NCI-H748 (cell line): ENCODE results near the gene ASB1.

Experiments
- DNase-seq: peaks from one replicate; lab custom pipeline; 2025; ENCODE audit not compliant: unreplicated experiment; lab: John Stamatoyannopoulos, UW

Gene ASB1

GRCh38 chr2:238426568-238427434 lies at the start of gene ASB1:
Gene ASB1 (plus strand): TSS chr2:238426927. CDS start chr2:238427071, 144 bp downstream.
- DNase-seq = peak; percentile 88

GRCh38 chr2:238378230-238379095 lies 48.3 kb upstream of the ASB1 start:
- no peak for DNase-seq

GRCh38 chr2:238379096-238379810 lies 47.5 kb upstream of the ASB1 start:
- DNase-seq = no peak

- no peak for DNase-seq
Measured at GRCh38 chr2:238380336-238380735, 46.4 kb upstream of the ASB1 start.

GRCh38 chr2:238380785-238381184 lies 45.9 kb upstream of the ASB1 start:
- peak; percentile 48 for DNase-seq

- DNase-seq = no peak
Measured at GRCh38 chr2:238381341-238382115, 45.2 kb upstream of the ASB1 start.

GRCh38 chr2:238382381-238382781 lies 44.3 kb upstream of the ASB1 start:
- no peak for DNase-seq

GRCh38 chr2:238383135-238383534 lies 43.6 kb upstream of the ASB1 start:
- no peak for DNase-seq

- DNase-seq = no peak
Measured at GRCh38 chr2:238383743-238384380, 42.9 kb upstream of the ASB1 start.

- no peak for DNase-seq
Measured at GRCh38 chr2:238387332-238387731, 39.4 kb upstream of the ASB1 start.

- peak; percentile 72 for DNase-seq
Measured at GRCh38 chr2:238388794-238389193, 37.9 kb upstream of the ASB1 start.

- DNase-seq = peak; percentile 90
Measured at GRCh38 chr2:238389988-238390589, 36.6 kb upstream of the ASB1 start.

- peak; percentile 89 for DNase-seq
Measured at GRCh38 chr2:238391042-238391689, 35.6 kb upstream of the ASB1 start.

- no peak for DNase-seq
Measured at GRCh38 chr2:238396663-238397062, 30.1 kb upstream of the ASB1 start.

GRCh38 chr2:238397356-238397755 lies 29.4 kb upstream of the ASB1 start:
- no peak for DNase-seq

- no peak for DNase-seq
Measured at GRCh38 chr2:238398577-238398976, 28.1 kb upstream of the ASB1 start.

GRCh38 chr2:238399094-238399493 lies 27.6 kb upstream of the ASB1 start:
- DNase-seq = no peak

- DNase-seq = no peak
Measured at GRCh38 chr2:238401551-238401950, 25.2 kb upstream of the ASB1 start.
